BJ (cell line): ENCODE data around the gene RASGRF1. TPM values are rescaled to one million over a fixed set of nuclear protein-coding genes. Genes with fewer than 3 reads are reported as not detected.

Experiments used
- CTCF ChIA-PET: fragments of 350-600 bp; formaldehyde crosslinking; extraction: SDS; loops from one replicate; lab custom pipeline; 2021; ENCODE audit warnings: antibody characterized with exemption, inconsistent platforms; lab: Yijun Ruan, JAX
- POLR2A ChIA-PET: fragments of 300-600 bp; sonication (Branson Sonifier 250); formaldehyde crosslinking; extraction: SDS; loops from one replicate; lab custom pipeline; 2021; ENCODE audit warnings: antibody characterized with exemption; lab: Charles Lee
- DNase-seq: peaks from one replicate; pipeline ENCODE4 v3.0.0-alpha.2; 2011; ENCODE audit warnings: low read depth
- H3K27me3 ChIP-seq: 2 replicates; pipeline ENCODE4 v1.6.0; 2011; ENCODE audit warnings: low read length; ENCODE audit not compliant: control insufficient read depth, insufficient read depth
- H3K36me3 ChIP-seq: 2 replicates; pipeline ENCODE4 v1.5.1; 2011; ENCODE audit warnings: low read length; ENCODE audit not compliant: control insufficient read depth, insufficient read depth
- H3K4me3 ChIP-seq: 2 replicates; pipeline ENCODE4 v1.5.1; 2011; ENCODE audit warnings: low read depth, mild to moderate bottlenecking, control low read depth, low read length
- CTCF ChIP-seq: IDR thresholded peaks from 2 replicates; pipeline ENCODE4 v1.5.1; 2011; ENCODE audit warnings: low read depth, mild to moderate bottlenecking, control low read depth, inconsistent platforms, low read length, moderate library complexity; ENCODE audit not compliant: insufficient read depth
- polyA plus RNA-seq: library from polyadenylated mRNA; depleted of rRNA; stranded (reverse); fragments of >200 nt; gene quantifications from 2 replicates; pipeline ENCODE4 v1.2.3, GENCODE V29; 2011

Gene RASGRF1
- polyA plus RNA-seq, 1 experiment, result 0.31 TPM

- no peak for DNase-seq
- POLR2A ChIA-PET, result no interaction called here
- CTCF ChIA-PET, result interaction anchor here (1.1 kb wide), 1 partner anchor 15 kb away, joined by 3 read pairs; no protein-coding TSS in a partner anchor
Observed at GRCh38 chr15:79006071-79006470, 84.5 kb downstream of the RASGRF1 start.

GRCh38 chr15:79004336-79004735 lies 86.2 kb downstream of the RASGRF1 start:
- CTCF ChIA-PET, result interaction anchor here (0.8 to 1.6 kb wide), 3 partner anchors 12 to 25 kb away, joined by 3 to 4 read pairs (median 3); no protein-coding TSS in a partner anchor

More at GRCh38 chr15:79006071-79006470, 84.5 kb downstream of the RASGRF1 start:
- Histone ChIP-seq H3K36me3 (no peaks in the 10 kb centered on the region), H3K4me3 (no peak overlapping the region), H3K27me3 (no peaks in the 10 kb centered on the region; the same call in 1 of the 2 replicates)
- TF ChIP-seq CTCF, result no peak

GRCh38 chr15:79003896-79004295 lies 86.7 kb downstream of the RASGRF1 start:
- CTCF ChIA-PET, result interaction anchor here (0.8 to 1.6 kb wide), 4 partner anchors 12 to 25 kb away, joined by 3 to 4 read pairs (median 3); no protein-coding TSS in a partner anchor
- H3K36me3 ChIP-seq, result no peaks in the 10 kb centered on the region
- TF ChIP-seq CTCF, result no peak
- DNase-seq, result no peak
- no peak overlapping the region for H3K4me3 ChIP-seq
- no peaks in the 10 kb centered on the region for H3K27me3 ChIP-seq
- POLR2A ChIA-PET, result no interaction called here

More at GRCh38 chr15:79004336-79004735, 86.2 kb downstream of the RASGRF1 start:
- POLR2A ChIA-PET, result no interaction called here
- no peaks in the 10 kb centered on the region for H3K27me3 ChIP-seq
- no peaks in the 10 kb centered on the region for H3K36me3 ChIP-seq
- no peak overlapping the region for H3K4me3 ChIP-seq
- no peak for TF ChIP-seq CTCF
- no peak for DNase-seq

GRCh38 chr15:79003301-79003700 lies 87.3 kb downstream of the RASGRF1 start:
- ChIA-PET CTCF (interaction anchor here (1.4 kb wide), 1 partner anchor 18 kb away, joined by 3 read pairs; no protein-coding TSS in a partner anchor), POLR2A (no interaction called here)
- H3K36me3 ChIP-seq, result no peaks in the 10 kb centered on the region

GRCh38 chr15:79002581-79002980 lies 88.0 kb downstream of the RASGRF1 start:
- DNase-seq, result no peak
- POLR2A ChIA-PET, result no interaction called here
- no peaks in the 10 kb centered on the region for H3K27me3 ChIP-seq
- CTCF ChIA-PET, result interaction anchor here (1.4 kb wide), 1 partner anchor 19 kb away, joined by 3 read pairs; no protein-coding TSS in a partner anchor
- TF ChIP-seq CTCF, result no peak; the same call in 1 of the 2 replicates
- no peak overlapping the region for H3K4me3 ChIP-seq
- H3K36me3 ChIP-seq, result no peaks in the 10 kb centered on the region

More at GRCh38 chr15:79003301-79003700, 87.3 kb downstream of the RASGRF1 start:
- Histone ChIP-seq H3K27me3 (no peaks in the 10 kb centered on the region), H3K4me3 (no peak overlapping the region)
- DNase-seq, result no peak
- TF ChIP-seq CTCF, result no peak
